ENCODE measurements around the gene GRIK3. TPM values are rescaled to one million over a fixed set of nuclear protein-coding genes. Genes with fewer than 3 reads are reported as not detected.

The GRIK3 gene
- total RNA-seq, 1 experiment from 2014 or later = 5.5 TPM

DNA sequence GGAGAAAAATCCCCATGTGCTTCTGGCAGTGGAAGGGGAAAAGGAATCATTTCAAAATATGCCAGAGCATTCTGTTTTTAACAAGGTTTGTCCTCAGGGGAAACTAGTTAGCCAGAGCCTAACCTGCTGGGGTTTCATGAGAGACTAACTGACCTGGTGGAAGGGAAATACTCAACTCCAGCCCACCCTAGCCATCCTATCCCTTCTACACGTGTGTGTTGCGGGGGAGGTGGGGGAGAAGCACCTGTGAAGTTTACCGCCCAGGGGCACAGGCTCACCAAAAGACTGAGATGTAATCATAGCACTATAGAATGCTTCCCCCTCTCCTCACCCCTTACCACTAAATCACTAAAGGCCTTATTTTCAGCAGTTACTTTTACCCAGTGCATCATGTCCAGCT lies 139.5 kb downstream of the GRIK3 start:
- no peaks in the 10 kb centered on the region for H3K4me1 Mint-ChIP-seq
- H3K27me3 Mint-ChIP-seq (ENCODE audit: low read depth) = no peaks in the 10 kb centered on the region
- no peak for ATAC-seq
- H3K9me3 Mint-ChIP-seq = no peaks in the 10 kb centered on the region
- no peak overlapping the region for H3K4me3 Mint-ChIP-seq
- no peak for DNase-seq (ENCODE audit: low spot score)
- POLR2A ChIA-PET = interaction anchor here (0.6 kb wide), 1 partner anchor 745 kb away, joined by 3 read pairs; no protein-coding TSS in a partner anchor
- H3K27ac Mint-ChIP-seq = no peak overlapping the region
- CTCF ChIA-PET = no interaction called here
- no peaks in the 10 kb centered on the region for H3K36me3 Mint-ChIP-seq
- TF ChIP-seq IRF2 (CRISPR knock-in tag; IDR thresholded peaks at IDR 0.05; ENCODE audit: borderline replicate concordance, low read depth) (no peak), NR1H2 (CRISPR knock-in tag; IDR thresholded peaks at IDR 0.05) (no peak), SMAD4 (CRISPR knock-in tag; IDR thresholded peaks at IDR 0.05) (no peak)

- no peaks in the 10 kb centered on the region for H3K36me3 Mint-ChIP-seq
- H3K4me3 Mint-ChIP-seq = no peak overlapping the region
- no peaks in the 10 kb centered on the region for H3K4me1 Mint-ChIP-seq
- ATAC-seq (no peak), DNase-seq (ENCODE audit: low spot score) (no peak)
- CTCF ChIA-PET = no interaction called here
- no peak overlapping the region for H3K27ac Mint-ChIP-seq
- no peak for TF ChIP-seq EMX1 (CRISPR knock-in tag; IDR thresholded peaks at IDR 0.05)
- no peak for TF ChIP-seq ZNF512 (CRISPR knock-in tag; IDR thresholded peaks at IDR 0.05; ENCODE audit: borderline replicate concordance)
- TF ChIP-seq, protein P1, sequence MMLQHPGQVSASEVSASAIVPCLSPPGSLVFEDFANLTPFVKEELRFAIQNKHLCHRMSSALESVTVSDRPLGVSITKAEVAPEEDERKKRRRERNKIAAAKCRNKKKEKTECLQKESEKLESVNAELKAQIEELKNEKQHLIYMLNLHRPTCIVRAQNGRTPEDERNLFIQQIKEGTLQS (CRISPR knock-in tag; conservative IDR thresholded peaks at IDR 0.05) = no peak
- TF ChIP-seq, protein P2, sequence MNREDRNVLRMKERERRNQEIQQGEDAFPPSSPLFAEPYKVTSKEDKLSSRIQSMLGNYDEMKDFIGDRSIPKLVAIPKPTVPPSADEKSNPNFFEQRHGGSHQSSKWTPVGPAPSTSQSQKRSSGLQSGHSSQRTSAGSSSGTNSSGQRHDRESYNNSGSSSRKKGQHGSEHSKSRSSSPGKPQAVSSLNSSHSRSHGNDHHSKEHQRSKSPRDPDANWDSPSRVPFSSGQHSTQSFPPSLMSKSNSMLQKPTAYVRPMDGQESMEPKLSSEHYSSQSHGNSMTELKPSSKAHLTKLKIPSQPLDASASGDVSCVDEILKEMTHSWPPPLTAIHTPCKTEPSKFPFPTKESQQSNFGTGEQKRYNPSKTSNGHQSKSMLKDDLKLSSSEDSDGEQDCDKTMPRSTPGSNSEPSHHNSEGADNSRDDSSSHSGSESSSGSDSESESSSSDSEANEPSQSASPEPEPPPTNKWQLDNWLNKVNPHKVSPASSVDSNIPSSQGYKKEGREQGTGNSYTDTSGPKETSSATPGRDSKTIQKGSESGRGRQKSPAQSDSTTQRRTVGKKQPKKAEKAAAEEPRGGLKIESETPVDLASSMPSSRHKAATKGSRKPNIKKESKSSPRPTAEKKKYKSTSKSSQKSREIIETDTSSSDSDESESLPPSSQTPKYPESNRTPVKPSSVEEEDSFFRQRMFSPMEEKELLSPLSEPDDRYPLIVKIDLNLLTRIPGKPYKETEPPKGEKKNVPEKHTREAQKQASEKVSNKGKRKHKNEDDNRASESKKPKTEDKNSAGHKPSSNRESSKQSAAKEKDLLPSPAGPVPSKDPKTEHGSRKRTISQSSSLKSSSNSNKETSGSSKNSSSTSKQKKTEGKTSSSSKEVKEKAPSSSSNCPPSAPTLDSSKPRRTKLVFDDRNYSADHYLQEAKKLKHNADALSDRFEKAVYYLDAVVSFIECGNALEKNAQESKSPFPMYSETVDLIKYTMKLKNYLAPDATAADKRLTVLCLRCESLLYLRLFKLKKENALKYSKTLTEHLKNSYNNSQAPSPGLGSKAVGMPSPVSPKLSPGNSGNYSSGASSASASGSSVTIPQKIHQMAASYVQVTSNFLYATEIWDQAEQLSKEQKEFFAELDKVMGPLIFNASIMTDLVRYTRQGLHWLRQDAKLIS (CRISPR knock-in tag; IDR thresholded peaks at IDR 0.05; ENCODE audit: borderline replicate concordance) = no peak
- TF ChIP-seq, protein P3, sequence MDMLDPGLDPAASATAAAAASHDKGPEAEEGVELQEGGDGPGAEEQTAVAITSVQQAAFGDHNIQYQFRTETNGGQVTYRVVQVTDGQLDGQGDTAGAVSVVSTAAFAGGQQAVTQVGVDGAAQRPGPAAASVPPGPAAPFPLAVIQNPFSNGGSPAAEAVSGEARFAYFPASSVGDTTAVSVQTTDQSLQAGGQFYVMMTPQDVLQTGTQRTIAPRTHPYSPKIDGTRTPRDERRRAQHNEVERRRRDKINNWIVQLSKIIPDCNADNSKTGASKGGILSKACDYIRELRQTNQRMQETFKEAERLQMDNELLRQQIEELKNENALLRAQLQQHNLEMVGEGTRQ (CRISPR knock-in tag; IDR thresholded peaks at IDR 0.05) = no peak
- no peak for TF ChIP-seq ZNF423 (CRISPR knock-in tag; IDR thresholded peaks at IDR 0.05)
- TF ChIP-seq KAT7 (CRISPR knock-in tag; IDR thresholded peaks at IDR 0.05; ENCODE audit: borderline replicate concordance) = no peak
- no peak for TF ChIP-seq OVOL2 (CRISPR knock-in tag; IDR thresholded peaks at IDR 0.05; ENCODE audit: borderline replicate concordance)
- TF ChIP-seq FOXK1 (CRISPR knock-in tag; IDR thresholded peaks at IDR 0.05) = no peak
- TF ChIP-seq, protein P4, sequence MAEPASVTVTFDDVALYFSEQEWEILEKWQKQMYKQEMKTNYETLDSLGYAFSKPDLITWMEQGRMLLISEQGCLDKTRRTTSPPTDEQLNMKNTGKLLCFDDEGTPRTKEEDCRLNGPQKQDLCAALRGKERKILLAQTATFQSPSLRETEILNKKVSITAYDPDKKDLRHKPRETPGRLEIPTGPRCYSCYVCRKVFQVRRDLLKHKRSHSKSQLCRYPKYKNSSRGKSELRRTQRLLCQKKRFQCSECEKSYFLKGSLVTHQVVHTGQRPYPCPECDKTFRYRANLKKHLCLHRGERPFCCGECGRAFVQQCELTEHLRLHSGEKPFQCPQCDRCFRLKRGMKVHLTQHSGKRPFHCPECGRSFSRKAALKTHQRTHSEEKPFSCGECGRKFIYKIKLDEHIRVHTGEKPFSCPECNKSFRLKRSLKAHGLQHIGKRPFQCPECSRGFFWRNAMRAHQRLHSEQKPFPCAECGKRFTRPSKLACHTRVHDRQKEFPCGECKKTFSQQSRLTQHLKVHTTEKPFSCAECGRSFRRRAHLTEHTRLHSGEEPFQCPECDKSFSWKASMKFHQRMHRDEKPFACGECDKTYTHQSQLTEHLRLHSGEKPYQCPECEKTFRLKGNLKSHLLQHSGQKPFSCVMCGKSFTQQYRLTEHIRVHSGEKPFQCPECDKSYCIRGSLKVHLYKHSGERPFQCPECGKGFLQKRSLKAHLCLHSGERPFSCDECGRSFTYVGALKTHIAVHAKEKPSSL (CRISPR knock-in tag; conservative IDR thresholded peaks at IDR 0.05) = no peak
- no peak for TF ChIP-seq ETV6 (CRISPR knock-in tag; IDR thresholded peaks at IDR 0.05)
- no peak for TF ChIP-seq E2F5 (CRISPR knock-in tag; IDR thresholded peaks at IDR 0.05)
- TF ChIP-seq SOX15 (CRISPR knock-in tag; IDR thresholded peaks at IDR 0.05) = no peak
- TF ChIP-seq E2F4 (CRISPR knock-in tag; IDR thresholded peaks at IDR 0.05; ENCODE audit: borderline replicate concordance, low read depth) = no peak
- TF ChIP-seq SMAD4 (CRISPR knock-in tag; IDR thresholded peaks at IDR 0.05) = no peak
- no peak for TF ChIP-seq CDX4 (CRISPR knock-in tag; IDR thresholded peaks at IDR 0.05; ENCODE audit: borderline replicate concordance)
- TF ChIP-seq ESRRA (CRISPR knock-in tag; IDR thresholded peaks at IDR 0.05; ENCODE audit: borderline replicate concordance) = no peak
- no peak for TF ChIP-seq CREB1 (CRISPR knock-in tag; IDR thresholded peaks at IDR 0.05)
- no peak for TF ChIP-seq IRF1 (CRISPR knock-in tag; IDR thresholded peaks at IDR 0.05)
- POLR2A ChIA-PET = interaction anchor here (0.6 kb wide), 1 partner anchor 325 kb away, joined by 3 read pairs; no protein-coding TSS in a partner anchor
- H3K9me3 Mint-ChIP-seq = no peaks in the 10 kb centered on the region
- H3K27me3 Mint-ChIP-seq (ENCODE audit: low read depth) = no peaks in the 10 kb centered on the region
These were observed 143.5 kb downstream of the GRIK3 start for GRCh38 chr1:36890776-36891175.

Data from WTC11 (cell line).